Measurements from ENCODE around the gene GLYR1.

GLYR1 gene

GRCh38 chr16:4879049-4879448 lies 32.0 kb upstream of the GLYR1 start:
- no peak for DNase-seq

- no peak for DNase-seq
Measured at GRCh38 chr16:4877380-4877685, 30.2 kb upstream of the GLYR1 start.

GRCh38 chr16:4876646-4877379 lies 29.7 kb upstream of the GLYR1 start:
- DNase-seq, result no peak

GRCh38 chr16:4874666-4875065 lies 27.6 kb upstream of the GLYR1 start:
- no peak for DNase-seq

- no peak for DNase-seq
Measured at GRCh38 chr16:4873091-4873490, 26.0 kb upstream of the GLYR1 start.

- no peak for DNase-seq
Measured at GRCh38 chr16:4871071-4871470, 24.0 kb upstream of the GLYR1 start.

- DNase-seq, result no peak
Measured at GRCh38 chr16:4870138-4870671, 23.1 kb upstream of the GLYR1 start.

- DNase-seq, result no peak
Measured at GRCh38 chr16:4869147-4869805, 22.2 kb upstream of the GLYR1 start.

- no peak for DNase-seq
Measured at GRCh38 chr16:4868535-4868934, 21.4 kb upstream of the GLYR1 start.

GRCh38 chr16:4868026-4868425 lies 20.9 kb upstream of the GLYR1 start:
- no peak for DNase-seq

GRCh38 chr16:4866586-4866985 lies 19.5 kb upstream of the GLYR1 start:
- no peak for DNase-seq

- no peak for DNase-seq
Measured at GRCh38 chr16:4865231-4865860, 18.3 kb upstream of the GLYR1 start.

GRCh38 chr16:4864728-4865127 lies 17.6 kb upstream of the GLYR1 start:
- DNase-seq, result no peak

GRCh38 chr16:4862639-4863038 lies 15.6 kb upstream of the GLYR1 start:
- no peak for DNase-seq

- no peak for DNase-seq
Measured at GRCh38 chr16:4860727-4861342, 13.7 kb upstream of the GLYR1 start.

GRCh38 chr16:4859900-4860255 lies 12.8 kb upstream of the GLYR1 start:
- DNase-seq, result no peak

- DNase-seq, result no peak
Measured at GRCh38 chr16:4859190-4859899, 12.3 kb upstream of the GLYR1 start.

GRCh38 chr16:4855804-4856203 lies 8.7 kb upstream of the GLYR1 start:
- DNase-seq, result no peak

GRCh38 chr16:4855371-4855770 lies 8.3 kb upstream of the GLYR1 start:
- DNase-seq, result no peak

GRCh38 chr16:4852221-4852872 lies 5.3 kb upstream of the GLYR1 start:
- DNase-seq, result no peak

- DNase-seq, result no peak
Measured at GRCh38 chr16:4850211-4850610, 3.1 kb upstream of the GLYR1 start.

- DNase-seq, result peak in 1 of 2 experiments; percentile 16
Measured at GRCh38 chr16:4847774-4848587, 893 bp upstream of the GLYR1 start.
